A673 (cell line): ENCODE measurements around the gene STPG3. TPM values are rescaled to one million over a fixed set of nuclear protein-coding genes. Genes with fewer than 3 reads are reported as not detected.

Experiments
- BruUV-seq: library from RNA; stranded (reverse); fragments of 400-500 nt; replicated peaks from 2 replicates; lab custom pipeline; 2021; lab: Mats Ljungman, UMichigan
- CTCF ChIA-PET: fragments of 300-600 bp; sonication (Branson Sonifier 250); formaldehyde crosslinking; loops from one replicate; lab custom pipeline; 2022; ENCODE audit warnings: antibody characterized with exemption; lab: Charles Lee
- POLR2A ChIA-PET: fragments of 300-600 bp; sonication (Branson Sonifier 250); formaldehyde crosslinking; loops from one replicate; lab custom pipeline; 2022; ENCODE audit warnings: antibody characterized with exemption; ENCODE audit not compliant: low non-redundant PET; lab: Charles Lee
- DNase-seq: peaks from one replicate; pipeline ENCODE4 v3.0.0-alpha.2; 2015; ENCODE audit warnings: low spot score
- H3K27ac ChIP-seq: fragments of 200-600 bp; sonication (generic); 2 replicates; pipeline ENCODE4 v1.5.1; 2016; ENCODE audit warnings: mixed run types, low read depth, mild to moderate bottlenecking, mixed read lengths, antibody characterized with exemption, low read length; ENCODE audit not compliant: poor library complexity, severe bottlenecking
- H3K27me3 ChIP-seq: fragments of 200-600 bp; sonication (generic); replicated peaks from 2 replicates; pipeline ENCODE4 v1.6.1; 2017; ENCODE audit warnings: mixed run types, low read depth, mild to moderate bottlenecking, mixed read lengths, antibody characterized with exemption, low read length; ENCODE audit not compliant: insufficient read depth, poor library complexity
- H3K36me3 ChIP-seq: fragments of 200-600 bp; sonication (generic); 2 replicates; pipeline ENCODE4 v1.6.1; 2016; ENCODE audit warnings: mixed run types, mild to moderate bottlenecking, mixed read lengths, antibody characterized with exemption, low read length; ENCODE audit not compliant: insufficient read depth, poor library complexity, severe bottlenecking
- H3K4me1 ChIP-seq: fragments of 200-600 bp; sonication (generic); 2 replicates; pipeline ENCODE4 v1.6.1; 2017; ENCODE audit warnings: mixed run types, mild to moderate bottlenecking, mixed read lengths, antibody characterized with exemption, low read length; ENCODE audit not compliant: insufficient read depth, poor library complexity, severe bottlenecking
- H3K4me3 ChIP-seq: fragments of 200-600 bp; sonication (generic); 2 replicates; pipeline ENCODE4 v1.5.1; 2016; ENCODE audit warnings: low read depth, mixed run types, mild to moderate bottlenecking, mixed read lengths, low read length; ENCODE audit not compliant: poor library complexity, severe bottlenecking
- H3K9me3 ChIP-seq: fragments of 200-600 bp; sonication (generic); 2 replicates; pipeline ENCODE4 v1.6.1; 2016; ENCODE audit warnings: mixed run types, low read depth, mild to moderate bottlenecking, mixed read lengths, antibody characterized with exemption, low read length; ENCODE audit not compliant: poor library complexity, severe bottlenecking
- EZH2 ChIP-seq: fragments of 200-600 bp; sonication (generic); IDR thresholded peaks from 2 replicates; pipeline ENCODE4 v1.6.1; 2017; ENCODE audit warnings: borderline replicate concordance, low read depth, mild to moderate bottlenecking, mixed read lengths, antibody characterized with exemption, low read length; ENCODE audit not compliant: poor library complexity, severe bottlenecking
- intact Hi-C: fragments of 100-400 bp; cut with micrococcal nuclease; formaldehyde crosslinking; loops from one replicate; pipeline ENCODE4 v1.10.0; 2022; ENCODE audit not compliant: unreplicated experiment
- total RNA-seq: library from RNA; stranded (reverse); gene quantifications from 2 replicates; pipeline ENCODE4 v1.2.3, GENCODE V29; 2021
- TF ChIP-seq, protein P1 (sequence below): fragments of 300-800, 200-600 bp; sonication (generic); conservative IDR thresholded peaks from 2 replicates; pipeline ENCODE4 v1.5.1; 2017; ENCODE audit warnings: low read depth, mild to moderate bottlenecking, antibody characterized with exemption, low read length, moderate library complexity, mixed read lengths

Gene STPG3
- total RNA-seq, 1 experiment from 2014 or later = not detected

DNA sequence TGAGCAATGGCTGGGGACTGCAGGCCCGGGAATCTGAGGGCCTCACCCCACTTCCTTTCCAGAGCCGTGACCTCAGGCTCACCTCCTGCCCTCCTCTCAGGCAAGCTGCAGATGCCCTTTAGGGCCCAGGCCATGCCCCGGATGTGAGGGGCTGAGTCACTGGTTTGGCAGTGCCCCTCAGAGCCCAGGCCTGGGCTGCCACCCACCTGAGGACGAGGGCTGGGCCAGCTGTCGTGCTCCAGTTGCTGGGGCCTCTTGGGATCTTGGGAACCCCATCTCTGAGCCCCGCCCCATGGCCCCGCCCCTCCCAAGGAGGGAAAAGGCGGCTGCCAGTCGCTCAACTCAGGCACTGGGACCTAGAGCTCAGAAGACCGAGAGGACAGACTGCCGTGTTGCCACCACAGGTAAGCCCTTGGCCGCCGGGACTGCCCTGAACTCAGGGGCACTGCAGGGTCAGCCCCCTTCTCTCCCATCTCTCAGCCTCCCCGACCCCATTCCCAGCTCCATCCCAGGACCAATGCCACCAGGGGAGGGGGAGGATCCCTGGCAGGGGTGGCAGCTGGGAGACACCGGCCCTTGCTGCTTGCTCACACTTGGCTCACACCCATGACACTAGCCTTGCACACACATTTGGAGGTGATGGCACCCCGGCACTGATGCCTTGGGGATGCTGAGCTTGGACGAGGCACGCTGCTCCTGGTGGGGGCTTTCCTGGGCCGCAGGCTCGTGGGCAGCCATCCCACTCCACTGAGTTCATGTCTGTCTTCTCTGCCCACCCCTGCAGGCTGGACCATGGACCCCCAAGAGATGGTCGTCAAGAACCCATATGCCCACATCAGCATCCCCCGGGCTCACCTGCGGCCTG is 26.0 kb upstream of the STPG3 start, which contains the start of gene CYSRT1:
Gene CYSRT1 (plus strand): TSS at position 345 of the 865 bp plus-strand sequence. CDS start 448 bp downstream, at position 793.
- H3K4me1 ChIP-seq = peaks cover 9% of the 10 kb centered on the region
- peak within 1 kb of the TSS; percentile 87 for H3K27ac ChIP-seq
- TF ChIP-seq, protein P1, sequence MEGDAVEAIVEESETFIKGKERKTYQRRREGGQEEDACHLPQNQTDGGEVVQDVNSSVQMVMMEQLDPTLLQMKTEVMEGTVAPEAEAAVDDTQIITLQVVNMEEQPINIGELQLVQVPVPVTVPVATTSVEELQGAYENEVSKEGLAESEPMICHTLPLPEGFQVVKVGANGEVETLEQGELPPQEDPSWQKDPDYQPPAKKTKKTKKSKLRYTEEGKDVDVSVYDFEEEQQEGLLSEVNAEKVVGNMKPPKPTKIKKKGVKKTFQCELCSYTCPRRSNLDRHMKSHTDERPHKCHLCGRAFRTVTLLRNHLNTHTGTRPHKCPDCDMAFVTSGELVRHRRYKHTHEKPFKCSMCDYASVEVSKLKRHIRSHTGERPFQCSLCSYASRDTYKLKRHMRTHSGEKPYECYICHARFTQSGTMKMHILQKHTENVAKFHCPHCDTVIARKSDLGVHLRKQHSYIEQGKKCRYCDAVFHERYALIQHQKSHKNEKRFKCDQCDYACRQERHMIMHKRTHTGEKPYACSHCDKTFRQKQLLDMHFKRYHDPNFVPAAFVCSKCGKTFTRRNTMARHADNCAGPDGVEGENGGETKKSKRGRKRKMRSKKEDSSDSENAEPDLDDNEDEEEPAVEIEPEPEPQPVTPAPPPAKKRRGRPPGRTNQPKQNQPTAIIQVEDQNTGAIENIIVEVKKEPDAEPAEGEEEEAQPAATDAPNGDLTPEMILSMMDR = no peak
- ChIA-PET CTCF (interaction anchor here (0.5 to 1.0 kb wide), 3 partner anchors 49 to 207 kb away, joined by 3 to 7 read pairs (median 3); no protein-coding TSS in a partner anchor), POLR2A (no interaction called here)
- H3K9me3 ChIP-seq = no peaks in the 10 kb centered on the region
- H3K27me3 ChIP-seq = no peaks in the 10 kb centered on the region
- peak within 1 kb of the TSS; percentile 72 for H3K4me3 ChIP-seq
- DNase-seq = no peak
- no peaks in the 10 kb centered on the region for H3K36me3 ChIP-seq
- intact Hi-C loops = loop anchor here (5.0 kb wide), 1 partner anchor 433 kb away; the partner anchor contains the start of gene TMEM141
- no TSS peak for BruUV-seq

DNA sequence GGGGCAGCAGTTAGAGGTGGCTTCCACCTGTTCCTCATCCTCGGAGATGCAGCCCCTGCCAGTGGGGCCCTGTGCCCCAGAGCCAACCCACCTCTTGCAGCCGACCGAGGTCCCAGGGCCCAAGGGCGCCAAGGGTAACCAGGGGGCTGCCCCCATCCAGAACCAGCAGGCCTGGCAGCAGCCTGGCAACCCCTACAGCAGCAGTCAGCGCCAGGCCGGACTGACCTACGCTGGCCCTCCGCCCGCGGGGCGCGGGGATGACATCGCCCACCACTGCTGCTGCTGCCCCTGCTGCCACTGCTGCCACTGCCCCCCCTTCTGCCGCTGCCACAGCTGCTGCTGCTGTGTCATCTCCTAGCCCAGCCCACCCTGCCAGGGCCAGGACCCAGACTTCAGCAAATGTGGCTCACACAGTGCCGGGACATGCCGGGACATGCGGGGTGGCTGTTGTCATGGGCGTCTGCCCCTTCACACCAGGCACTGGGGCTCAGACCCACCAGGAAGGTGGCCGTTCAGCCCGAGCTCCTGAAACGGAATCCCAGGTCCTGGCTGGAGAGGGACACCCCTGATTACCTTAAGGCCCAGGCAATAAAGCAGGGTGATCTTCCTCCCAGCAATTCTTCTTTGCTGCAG is 25.3 kb upstream of the STPG3 start:
- ChIA-PET POLR2A (no interaction called here), CTCF (interaction anchor here (0.5 kb wide), 1 partner anchor 106 kb away, joined by 3 read pairs; no protein-coding TSS in a partner anchor)
- Histone ChIP-seq H3K4me1 (peaks cover 9% of the 10 kb centered on the region), H3K4me3 (no peak overlapping the region), H3K27ac (no peak overlapping the region), H3K36me3 (no peaks in the 10 kb centered on the region), H3K9me3 (no peaks in the 10 kb centered on the region), H3K27me3 (no peaks in the 10 kb centered on the region)
- intact Hi-C loops = no loop called here
- BruUV-seq = no TSS peak
- TF ChIP-seq, protein P1 = no peak
- TF ChIP-seq EZH2 = no peak
- no peak for DNase-seq

DNA sequence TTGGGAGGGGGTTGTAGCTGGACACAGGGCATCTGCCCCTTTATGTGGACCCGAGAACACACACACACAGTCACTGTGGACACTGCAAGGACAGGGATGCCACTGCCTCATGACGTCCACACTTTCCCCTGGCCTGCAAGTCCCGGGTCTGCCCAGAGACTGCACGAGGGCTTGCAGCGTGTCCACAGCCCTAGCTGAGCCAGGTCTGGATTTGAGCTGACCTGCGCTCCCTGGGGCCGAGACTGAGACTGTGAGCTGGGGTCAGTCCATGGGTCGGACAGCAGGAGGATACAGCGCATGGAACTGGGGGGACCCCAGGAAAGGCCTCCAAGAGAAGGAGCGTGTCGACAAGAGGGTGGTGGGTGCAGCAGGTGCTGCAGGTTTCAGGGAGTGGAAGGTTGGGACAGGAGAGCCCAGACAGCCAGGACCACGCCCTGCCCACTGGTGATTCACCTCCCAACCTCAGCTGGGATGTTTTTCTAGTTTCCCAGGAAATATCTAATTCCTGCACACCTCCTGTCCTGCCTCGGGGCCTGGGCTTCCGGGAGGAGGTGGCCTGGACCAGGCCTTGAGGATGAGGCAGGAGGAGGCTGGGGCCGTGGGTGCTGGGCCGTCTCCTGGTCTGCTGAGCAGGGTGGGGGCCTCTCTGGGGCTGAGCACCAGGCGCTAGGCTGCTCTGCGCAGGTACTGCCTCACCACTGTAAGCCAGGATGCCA is 24.6 kb upstream of the STPG3 start:
- Histone ChIP-seq H3K36me3 (no peaks in the 10 kb centered on the region), H3K27me3 (no peaks in the 10 kb centered on the region), H3K4me1 (peaks cover 9% of the 10 kb centered on the region), H3K4me3 (no peak overlapping the region), H3K27ac (no peak overlapping the region), H3K9me3 (no peaks in the 10 kb centered on the region)
- TF ChIP-seq, protein P1 = no peak
- no peak for TF ChIP-seq EZH2
- BruUV-seq = no TSS peak
- DNase-seq = no peak
- intact Hi-C loops = loop anchor here (1.0 kb wide), 1 partner anchor 108 kb away; no protein-coding TSS in a partner anchor
- CTCF ChIA-PET = interaction anchor here (1.8 kb wide), 1 partner anchor 10 kb away, joined by 10 read pairs; no protein-coding TSS in a partner anchor
- POLR2A ChIA-PET = interaction anchor here (1.4 kb wide), 1 partner anchor 14 kb away, joined by 3 read pairs; no protein-coding TSS in a partner anchor
